ENCODE results near the gene PPM1M.

DNA sequence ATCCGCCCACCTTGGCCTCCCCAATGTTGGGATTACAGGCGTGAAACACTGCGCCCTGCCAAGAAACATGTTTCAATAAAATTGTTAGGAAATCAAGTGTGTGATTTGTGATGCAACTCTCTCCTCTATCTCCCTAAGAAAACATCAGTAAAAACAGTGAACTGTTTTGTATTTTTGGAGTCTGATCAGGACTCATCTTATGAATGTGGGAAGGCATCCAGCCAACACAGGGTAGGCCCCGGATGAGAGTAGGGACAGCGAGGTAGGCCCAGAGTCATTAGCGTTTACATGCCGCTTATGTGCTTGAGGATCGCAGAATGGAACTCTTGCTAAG lies 41.2 kb downstream of the PPM1M start:
- TF ChIP-seq FOXM1 (IDR thresholded peaks at IDR 0.05; ENCODE audit: borderline replicate concordance) = no peak
- no peak for TF ChIP-seq SP1 (IDR thresholded peaks at IDR 0.05)
- TF ChIP-seq LEF1 (IDR thresholded peaks at IDR 0.05; ENCODE audit: borderline replicate concordance) = no peak
- no peak for TF ChIP-seq ELF4 (IDR thresholded peaks at IDR 0.05)
- TF ChIP-seq ZNF384 (IDR thresholded peaks at IDR 0.05) = no peak
